PFSK-1 (cell line): ENCODE results near the gene EHBP1L1.
A peak's percentile ranks its signal among the peaks of the same experiment; 100 is the strongest.

Experiments used
- FOXP2 ChIP-seq: optimal IDR thresholded peaks from 2 replicates; pipeline ENCODE3; 2011; ENCODE audit warnings: borderline replicate concordance, control low read depth, inconsistent platforms; ENCODE audit not compliant: insufficient read depth; ENCODE audit errors: extremely low read length, extremely low read depth
- POLR2AphosphoS5 ChIP-seq: IDR thresholded peaks from 2 replicates; pipeline ENCODE4 v1.6.1; 2012; ENCODE audit warnings: low read depth, mild to moderate bottlenecking, control low read depth, low read length, moderate library complexity
- SIN3A ChIP-seq: IDR thresholded peaks from 2 replicates; pipeline ENCODE4 v1.6.1; 2012; ENCODE audit warnings: mild to moderate bottlenecking, low read length, moderate library complexity, borderline replicate concordance; ENCODE audit not compliant: insufficient read depth
- TAF1 ChIP-seq: IDR thresholded peaks from 2 replicates; pipeline ENCODE4 v1.6.1; 2012; ENCODE audit warnings: low read length, control low read depth, borderline replicate concordance; ENCODE audit not compliant: insufficient read depth
- TF ChIP-seq, protein P1 (sequence below), 2 experiments: IDR thresholded peaks; 2 replicates each; pipeline versions ENCODE4 v1.6.1 to v1.8.0; 2011 to 2012; ENCODE audit warnings: low read depth in 2 of 2, low read length in 2 of 2, control low read depth in 1 of 2, inconsistent platforms in 1 of 2, mild to moderate bottlenecking in 1 of 2, moderate library complexity in 1 of 2; ENCODE audit not compliant: insufficient read depth in 1 of 2

Gene EHBP1L1

GRCh38 chr11:65554057-65554818, 21.6 kb upstream of the EHBP1L1 start:
- TF ChIP-seq, protein P1, sequence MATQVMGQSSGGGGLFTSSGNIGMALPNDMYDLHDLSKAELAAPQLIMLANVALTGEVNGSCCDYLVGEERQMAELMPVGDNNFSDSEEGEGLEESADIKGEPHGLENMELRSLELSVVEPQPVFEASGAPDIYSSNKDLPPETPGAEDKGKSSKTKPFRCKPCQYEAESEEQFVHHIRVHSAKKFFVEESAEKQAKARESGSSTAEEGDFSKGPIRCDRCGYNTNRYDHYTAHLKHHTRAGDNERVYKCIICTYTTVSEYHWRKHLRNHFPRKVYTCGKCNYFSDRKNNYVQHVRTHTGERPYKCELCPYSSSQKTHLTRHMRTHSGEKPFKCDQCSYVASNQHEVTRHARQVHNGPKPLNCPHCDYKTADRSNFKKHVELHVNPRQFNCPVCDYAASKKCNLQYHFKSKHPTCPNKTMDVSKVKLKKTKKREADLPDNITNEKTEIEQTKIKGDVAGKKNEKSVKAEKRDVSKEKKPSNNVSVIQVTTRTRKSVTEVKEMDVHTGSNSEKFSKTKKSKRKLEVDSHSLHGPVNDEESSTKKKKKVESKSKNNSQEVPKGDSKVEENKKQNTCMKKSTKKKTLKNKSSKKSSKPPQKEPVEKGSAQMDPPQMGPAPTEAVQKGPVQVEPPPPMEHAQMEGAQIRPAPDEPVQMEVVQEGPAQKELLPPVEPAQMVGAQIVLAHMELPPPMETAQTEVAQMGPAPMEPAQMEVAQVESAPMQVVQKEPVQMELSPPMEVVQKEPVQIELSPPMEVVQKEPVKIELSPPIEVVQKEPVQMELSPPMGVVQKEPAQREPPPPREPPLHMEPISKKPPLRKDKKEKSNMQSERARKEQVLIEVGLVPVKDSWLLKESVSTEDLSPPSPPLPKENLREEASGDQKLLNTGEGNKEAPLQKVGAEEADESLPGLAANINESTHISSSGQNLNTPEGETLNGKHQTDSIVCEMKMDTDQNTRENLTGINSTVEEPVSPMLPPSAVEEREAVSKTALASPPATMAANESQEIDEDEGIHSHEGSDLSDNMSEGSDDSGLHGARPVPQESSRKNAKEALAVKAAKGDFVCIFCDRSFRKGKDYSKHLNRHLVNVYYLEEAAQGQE (IDR thresholded peaks at IDR 0.05; ENCODE audit: insufficient read depth in 1 of 2, low read depth in 2 of 2, low read length in 2 of 2) = no peak
- TF ChIP-seq FOXP2 (no peak), TAF1 (no peak), POLR2AphosphoS5 (no peak), SIN3A (no peak)

DNA sequence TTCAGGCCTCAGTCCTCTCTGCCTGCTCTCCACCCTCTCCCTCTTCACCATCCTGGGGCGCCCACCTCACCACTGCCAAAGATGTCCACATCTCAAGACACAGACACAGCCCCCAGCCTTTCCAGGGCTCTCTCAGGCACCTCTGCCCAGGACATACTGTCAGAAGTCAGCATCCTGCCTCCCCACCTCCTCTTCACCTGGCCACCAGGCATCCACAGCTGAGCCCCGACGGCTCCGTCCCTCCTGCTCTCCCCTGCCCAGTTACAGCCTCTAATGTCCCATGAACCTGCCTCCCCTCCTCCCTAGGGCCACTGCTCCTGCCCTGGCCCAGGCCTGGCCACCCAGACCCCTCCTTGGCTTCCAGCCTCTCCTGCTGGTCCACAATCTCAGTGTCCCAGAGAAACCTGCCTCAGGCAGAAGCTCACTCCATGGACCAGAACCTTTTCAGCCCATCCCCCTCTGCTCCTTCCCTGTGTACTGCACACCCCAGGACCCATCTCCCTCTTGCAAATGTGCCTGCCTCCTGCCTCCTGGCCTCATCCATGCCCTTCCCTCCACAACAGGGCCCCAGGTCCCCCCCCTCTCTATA, 20.9 kb upstream of the EHBP1L1 start:
- TF ChIP-seq FOXP2 = no peak
- no peak for TF ChIP-seq POLR2AphosphoS5
- TF ChIP-seq, protein P1 (IDR thresholded peaks at IDR 0.05; ENCODE audit: insufficient read depth in 1 of 2, low read depth in 2 of 2, low read length in 2 of 2) = no peak

GRCh38 chr11:65555693-65556231, 20.1 kb upstream of the EHBP1L1 start:
- TF ChIP-seq SIN3A (peak; percentile 62; the same call in 1 of the 2 replicates), FOXP2 (no peak)

DNA sequence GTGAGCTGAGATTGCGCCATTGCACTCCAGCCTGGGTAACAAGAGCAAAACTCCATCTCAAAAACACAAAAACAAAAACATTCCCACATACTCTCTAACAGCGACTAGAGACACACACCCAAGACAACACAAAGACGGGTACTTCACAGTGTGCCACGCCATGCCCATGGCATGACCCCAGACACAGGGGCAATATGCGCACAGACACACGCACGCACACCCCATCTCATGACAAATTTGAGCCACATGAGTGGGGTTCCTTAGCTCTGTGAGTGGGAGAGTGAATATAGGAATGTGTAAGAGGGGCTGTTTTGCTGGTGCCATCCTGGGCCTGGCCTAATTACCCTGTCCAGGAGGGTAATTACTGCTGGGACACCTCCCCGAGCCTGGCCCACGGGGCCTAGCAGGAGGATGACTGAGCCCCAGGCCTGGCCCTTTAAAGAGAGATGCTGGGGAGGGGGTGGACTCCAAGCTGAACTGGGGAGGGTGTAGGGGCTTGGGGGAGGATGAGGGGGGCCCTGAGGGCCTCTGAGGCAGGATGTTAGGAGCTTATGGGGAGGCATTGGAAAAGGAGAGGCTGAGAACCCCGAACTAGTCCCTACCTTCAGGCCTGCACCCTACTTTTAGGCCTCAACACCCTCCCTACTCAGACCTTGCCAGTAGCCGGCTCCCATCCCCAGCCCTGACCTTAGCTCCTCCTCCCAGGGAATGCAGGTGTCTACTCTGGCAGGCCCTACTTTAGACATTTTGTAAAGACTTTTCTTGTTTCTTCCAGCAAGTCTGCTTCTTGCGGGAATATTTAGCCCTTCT, 19.2 kb upstream of the EHBP1L1 start:
- TF ChIP-seq FOXP2 (no peak), SIN3A (no peak), TAF1 (no peak), POLR2AphosphoS5 (no peak)
- TF ChIP-seq, protein P1 (IDR thresholded peaks at IDR 0.05; ENCODE audit: insufficient read depth in 1 of 2, low read depth in 2 of 2, low read length in 2 of 2) = no peak

- TF ChIP-seq SIN3A = no peak
- TF ChIP-seq POLR2AphosphoS5 = no peak
- no peak for TF ChIP-seq FOXP2
- TF ChIP-seq, protein P1 (IDR thresholded peaks at IDR 0.05; ENCODE audit: insufficient read depth in 1 of 2, low read depth in 2 of 2, low read length in 2 of 2) = no peak
- TF ChIP-seq TAF1 = no peak
Measured at GRCh38 chr11:65557280-65558001, 18.4 kb upstream of the EHBP1L1 start.
